Neural crest cell (in vitro differentiated cells): Measurements from ENCODE around the gene DLK2. TPM values are rescaled to one million over a fixed set of nuclear protein-coding genes. Genes with fewer than 3 reads are reported as not detected.

ENCODE experiments used
- DNase-seq: peaks from one replicate; pipeline ENCODE4 v3.0.0; 2021; ENCODE audit warnings: low read depth, mixed read lengths, low spot score
- H3K27ac Mint-ChIP-seq: one replicate; pipeline ENCODE4 v1.8.0; 2021; ENCODE audit warnings: mild to moderate bottlenecking, mixed read lengths; ENCODE audit not compliant: unreplicated experiment
- H3K27me3 Mint-ChIP-seq: 2 replicates; pipeline ENCODE4 v1.8.0; 2021; ENCODE audit warnings: low read depth, mild to moderate bottlenecking, mixed read lengths
- H3K36me3 Mint-ChIP-seq: 2 replicates; pipeline ENCODE4 v1.8.0; 2021; ENCODE audit warnings: low read depth, mild to moderate bottlenecking, mixed read lengths
- H3K4me1 Mint-ChIP-seq: 2 replicates; pipeline ENCODE4 v1.8.0; 2021; ENCODE audit warnings: mixed read lengths
- H3K4me3 Mint-ChIP-seq: one replicate; pipeline ENCODE4 v1.8.0; 2021; ENCODE audit warnings: mild to moderate bottlenecking, mixed read lengths
- H3K9me3 Mint-ChIP-seq: 2 replicates; pipeline ENCODE4 v1.8.0; 2021; ENCODE audit warnings: mixed read lengths
- CTCF ChIP-seq: fragments of 200-600 bp; sonication (generic); conservative IDR thresholded peaks from 2 replicates; pipeline ENCODE4 v1.5.0; 2021; ENCODE audit warnings: antibody characterized with exemption, mild to moderate bottlenecking
- total RNA-seq: library from RNA; stranded (reverse); gene quantifications from 2 replicates; pipeline ENCODE4 v1.2.1, GENCODE V29; 2021

DLK2 gene
- total RNA-seq, 1 donor from 2014 or later = 1.5 TPM

- no peaks in the 10 kb centered on the region for H3K36me3 Mint-ChIP-seq
- no peak for DNase-seq
- no peaks in the 10 kb centered on the region for H3K9me3 Mint-ChIP-seq
- H3K27ac Mint-ChIP-seq = no peak overlapping the region
- no peak overlapping the region for H3K4me3 Mint-ChIP-seq
- peaks cover 25% of the 10 kb centered on the region for H3K4me1 Mint-ChIP-seq
- H3K27me3 Mint-ChIP-seq = no peaks in the 10 kb centered on the region
- no peak for TF ChIP-seq CTCF
Observed at GRCh38 chr6:43494321-43494720, 39.0 kb upstream of the DLK2 start.

GRCh38 chr6:43493833-43494232 is 38.5 kb upstream of the DLK2 start:
- TF ChIP-seq CTCF = no peak
- H3K4me1 Mint-ChIP-seq = peaks cover 30% of the 10 kb centered on the region
- H3K36me3 Mint-ChIP-seq = no peaks in the 10 kb centered on the region
- no peaks in the 10 kb centered on the region for H3K27me3 Mint-ChIP-seq
- DNase-seq = no peak
- H3K9me3 Mint-ChIP-seq = no peaks in the 10 kb centered on the region
- H3K4me3 Mint-ChIP-seq = peak overlapping the region; percentile 3
- H3K27ac Mint-ChIP-seq = no peak overlapping the region

GRCh38 chr6:43493230-43493629 is 37.9 kb upstream of the DLK2 start:
- no peak for DNase-seq
- no peak for TF ChIP-seq CTCF
- H3K27ac Mint-ChIP-seq = no peak overlapping the region
- no peak overlapping the region for H3K4me3 Mint-ChIP-seq
- peaks cover 30% of the 10 kb centered on the region for H3K4me1 Mint-ChIP-seq
- no peaks in the 10 kb centered on the region for H3K9me3 Mint-ChIP-seq
- no peaks in the 10 kb centered on the region for H3K27me3 Mint-ChIP-seq
- no peaks in the 10 kb centered on the region for H3K36me3 Mint-ChIP-seq

- Mint-ChIP-seq H3K9me3 (no peaks in the 10 kb centered on the region), H3K4me3 (no peak overlapping the region), H3K36me3 (no peaks in the 10 kb centered on the region), H3K27me3 (no peaks in the 10 kb centered on the region), H3K27ac (no peak overlapping the region), H3K4me1 (peaks cover 30% of the 10 kb centered on the region)
- no peak for DNase-seq
- TF ChIP-seq CTCF = no peak
Observed at GRCh38 chr6:43492673-43493072, 37.3 kb upstream of the DLK2 start.

GRCh38 chr6:43491750-43492661 is 36.7 kb upstream of the DLK2 start:
- Mint-ChIP-seq H3K4me3 (no peak overlapping the region), H3K4me1 (peaks cover 30% of the 10 kb centered on the region), H3K27ac (no peak overlapping the region), H3K36me3 (no peaks in the 10 kb centered on the region), H3K9me3 (no peaks in the 10 kb centered on the region), H3K27me3 (no peaks in the 10 kb centered on the region)
- DNase-seq = no peak
- no peak for TF ChIP-seq CTCF
